Measurements from ENCODE around the gene CBLL2. TPM values are rescaled to one million over a fixed set of nuclear protein-coding genes. Genes with fewer than 3 reads are reported as not detected.

CBLL2 gene
- total and polyA plus RNA-seq, 10 of the 15 experiments (the other 5 are each of a cell fraction or from before 2014, with no cell fraction given), result 0.12 to 0.17 TPM; not detected in 8

GRCh38 chrX:22314692-22315091 is 42.0 kb downstream of the CBLL2 start:
- SMC1A ChIA-PET (ENCODE audit: uncharacterized antibody, unreplicated experiment), result no interaction called here
- Histone ChIP-seq H3K27me3 (replicated peaks in 1 of 2; ENCODE audit: control insufficient read depth in 2 of 2, insufficient read depth in 2 of 2, low read length in 1 of 2) (no peaks in the 10 kb centered on the region), H3K4me3 (no peak overlapping the region), H3K4me2 (ENCODE audit: control insufficient read depth, insufficient read depth) (no peak overlapping the region), H3K9me3 (replicated peaks; ENCODE audit: control insufficient read depth, insufficient read depth, low read length) (no peaks in the 10 kb centered on the region), H3K27ac (ENCODE audit: control insufficient read depth, insufficient read depth) (no peak overlapping the region), H4K20me1 (ENCODE audit: control insufficient read depth, insufficient read depth) (no peaks in the 10 kb centered on the region), H3K36me3 (ENCODE audit: control insufficient read depth in 2 of 2, insufficient read depth in 2 of 2, low read length in 1 of 2) (no peaks in the 10 kb centered on the region), H3K9ac (ENCODE audit: control insufficient read depth, insufficient read depth, low read length) (no peak overlapping the region), H3K79me2 (ENCODE audit: control insufficient read depth, insufficient read depth, low read length) (no peaks in the 10 kb centered on the region), H3K4me1 (ENCODE audit: control insufficient read depth, insufficient read depth, low read length) (no peaks in the 10 kb centered on the region), H2AFZ (ENCODE audit: control insufficient read depth, low read depth, low read length) (no peak overlapping the region)
- CTCF ChIA-PET, result no interaction called here
- no peak for FAIRE-seq
- no peak for ATAC-seq
- no peak for TF ChIP-seq SUZ12 (IDR thresholded peaks at IDR 0.05; ENCODE audit: unreplicated experiment)
- RAD21 ChIA-PET (ENCODE audit: unreplicated experiment), result no interaction called here
- in situ Hi-C loops (cut with MboI) (no loop called here), intact Hi-C loops (cut with micrococcal nuclease; ENCODE audit: unreplicated experiment) (no loop called here)
- BruUV-seq (replicated peaks), result no TSS peak
- POLR2A ChIA-PET, result no interaction called here
- 17% methylated on average over 2 of the region's 2 CpGs for WGBS (ENCODE audit: insufficient coverage, insufficient replicate concordance, low lambda C conversion rate, missing lambda C conversion rate)
- DNase-seq (ENCODE audit: low read depth, low spot score), result no peak

GRCh38 chrX:22315151-22315550 is 42.4 kb downstream of the CBLL2 start:
- FAIRE-seq (no peak), ATAC-seq (no peak), DNase-seq (ENCODE audit: low read depth, low spot score) (no peak)
- 32% methylated on average over 3 of the region's 3 CpGs for WGBS (ENCODE audit: insufficient coverage, insufficient replicate concordance, low lambda C conversion rate, missing lambda C conversion rate)
- ChIA-PET POLR2A (no interaction called here), CTCF (no interaction called here), SMC1A (ENCODE audit: uncharacterized antibody, unreplicated experiment) (no interaction called here), RAD21 (ENCODE audit: unreplicated experiment) (no interaction called here)
- Histone ChIP-seq H3K4me1 (ENCODE audit: control insufficient read depth, insufficient read depth, low read length) (no peaks in the 10 kb centered on the region), H3K9ac (ENCODE audit: control insufficient read depth, insufficient read depth, low read length) (no peak overlapping the region), H3K79me2 (ENCODE audit: control insufficient read depth, insufficient read depth, low read length) (no peaks in the 10 kb centered on the region), H3K27ac (ENCODE audit: control insufficient read depth, insufficient read depth) (no peak overlapping the region), H3K9me3 (replicated peaks; ENCODE audit: control insufficient read depth, insufficient read depth, low read length) (no peaks in the 10 kb centered on the region), H3K4me2 (ENCODE audit: control insufficient read depth, insufficient read depth) (no peak overlapping the region), H2AFZ (ENCODE audit: control insufficient read depth, low read depth, low read length) (no peak overlapping the region), H3K4me3 (no peak overlapping the region), H4K20me1 (ENCODE audit: control insufficient read depth, insufficient read depth) (no peaks in the 10 kb centered on the region), H3K36me3 (ENCODE audit: control insufficient read depth in 2 of 2, insufficient read depth in 2 of 2, low read length in 1 of 2) (no peaks in the 10 kb centered on the region), H3K27me3 (replicated peaks in 1 of 2; ENCODE audit: control insufficient read depth in 2 of 2, insufficient read depth in 2 of 2, low read length in 1 of 2) (no peaks in the 10 kb centered on the region; a peak in 1 of 4 replicates)
- intact Hi-C loops (cut with micrococcal nuclease; ENCODE audit: unreplicated experiment) (no loop called here), in situ Hi-C loops (cut with MboI) (no loop called here)
- BruUV-seq (replicated peaks), result no TSS peak
- TF ChIP-seq PBX3 (IDR thresholded peaks at IDR 0.05; ENCODE audit: insufficient replicate concordance, low read depth, low read length) (no peak), PKNOX1 (IDR thresholded peaks at IDR 0.05) (no peak), SMAD5 (IDR thresholded peaks at IDR 0.05; ENCODE audit: low read depth) (no peak), JUNB (IDR thresholded peaks at IDR 0.05) (no peak), FOS (IDR thresholded peaks at IDR 0.05; ENCODE audit: borderline replicate concordance, extremely low read depth, insufficient read length) (no peak), EGR1 (IDR thresholded peaks at IDR 0.05; ENCODE audit: borderline replicate concordance in 1 of 2, low read depth in 2 of 2, low read length in 2 of 2) (no peak), WRNIP1 (IDR thresholded peaks at IDR 0.05; ENCODE audit: borderline replicate concordance, low read depth, low read length) (no peak), SMAD1 (IDR thresholded peaks at IDR 0.05; ENCODE audit: low read depth, partially characterized antibody) (no peak), JUND (IDR thresholded peaks at IDR 0.05; ENCODE audit: low read depth, low read length) (no peak), CREM (IDR thresholded peaks at IDR 0.05; ENCODE audit: low read depth) (no peak), NR2C2 (IDR thresholded peaks at IDR 0.05; ENCODE audit: borderline replicate concordance, control insufficient read depth, insufficient read length, low read depth) (no peak), REST (IDR thresholded peaks at IDR 0.05; ENCODE audit: low read depth, low read length) (no peak)

Data from GM12878 (cell line).